Adrenal gland (tissue), 5 donors: ENCODE measurements around the gene AGAP1.

ENCODE experiments used
- CTCF ChIP-seq, 6 experiments: fragments of 450-650 bp in 4 of 6; fragments of 200-600 bp in 2 of 6; sonication (generic) in 1 of 6; IDR thresholded peaks; 1 replicate in 5 of 6; 2 replicates in 1 of 6; pipeline versions ENCODE4 v1.5.1 to v1.8.0; 2016 to 2021; ENCODE audit warnings: antibody characterized with exemption in 6 of 6, mild to moderate bottlenecking in 2 of 6, moderate library complexity in 1 of 6
- POLR2A ChIP-seq, 2 donors: fragments of 450-650 bp; IDR thresholded peaks; one replicate each; pipeline ENCODE4 v1.6.1; 2017; ENCODE audit warnings: antibody characterized with exemption in 2 of 2, mild to moderate bottlenecking in 2 of 2, moderate library complexity in 1 of 2
- donor health status: DM: no; HTN: no; CAD: no.

GRCh38 chr2:235749771-235750160 is 255.9 kb downstream of the AGAP1 start:
- TF ChIP-seq POLR2A (IDR thresholded peaks at IDR 0.05) (no peak), CTCF (IDR thresholded peaks at IDR 0.05) (no peak)
